OCI-M2 (cell line): Measurements from ENCODE around the gene MPRIP.

Experiments used
- DNase-seq: peaks from one replicate; lab custom pipeline; 2025; ENCODE audit not compliant: unreplicated experiment; lab: John Stamatoyannopoulos, UW

MPRIP gene

DNA sequence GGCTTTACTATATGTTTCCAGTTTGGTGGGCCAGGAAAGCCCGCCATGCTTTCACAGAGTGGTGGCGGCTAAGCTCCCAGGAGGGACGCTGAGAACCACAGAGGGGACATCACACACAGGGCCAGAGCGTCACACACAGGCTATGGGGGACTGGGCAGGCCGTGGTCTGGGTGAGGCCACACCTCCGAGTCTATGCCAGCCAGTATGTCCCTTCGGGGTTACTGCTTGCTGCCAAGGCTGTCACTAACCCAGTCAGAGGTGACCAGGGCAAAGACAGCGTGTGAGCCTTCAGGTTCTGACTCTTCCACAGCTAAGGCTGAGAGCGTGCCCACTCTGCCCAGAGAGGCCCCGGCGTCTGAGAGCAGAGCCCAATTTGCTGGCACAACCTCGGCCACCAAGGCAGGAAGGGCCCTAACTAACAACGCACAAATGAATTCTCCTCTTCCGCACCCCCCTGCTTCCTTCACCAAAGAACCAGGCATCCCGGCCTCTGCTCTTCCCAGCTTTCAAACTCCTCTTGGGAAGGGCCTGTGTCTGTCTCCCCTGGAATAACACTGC lies 161.0 kb downstream of the MPRIP start:
- DNase-seq: no peak

DNA sequence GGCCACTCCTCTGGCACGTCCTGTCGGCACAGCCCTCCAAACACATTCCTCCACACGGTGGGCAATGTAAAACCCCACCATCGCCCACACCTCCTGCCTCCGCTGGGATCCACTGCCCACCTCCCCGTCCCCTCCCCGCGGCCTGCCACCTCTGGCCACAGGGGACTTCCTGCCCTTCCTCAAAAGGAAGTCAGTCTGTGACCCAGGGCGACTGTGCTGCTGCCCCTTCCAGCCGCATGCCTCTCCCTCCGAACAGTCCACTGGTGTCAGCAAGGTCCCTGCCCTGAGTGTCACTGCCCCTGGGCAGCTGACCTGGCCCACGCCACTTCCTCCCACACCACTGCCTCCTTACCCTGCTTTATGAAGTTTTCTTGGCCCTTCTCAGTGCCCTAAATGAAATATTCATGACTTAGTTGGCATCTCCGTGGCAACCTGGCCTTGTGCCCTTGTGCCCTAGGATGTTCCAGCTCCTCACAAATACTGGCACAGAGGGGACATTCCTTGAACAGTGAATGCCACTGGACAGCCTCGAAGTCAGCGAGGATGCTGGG lies 161.9 kb downstream of the MPRIP start:
- DNase-seq: no peak

DNA sequence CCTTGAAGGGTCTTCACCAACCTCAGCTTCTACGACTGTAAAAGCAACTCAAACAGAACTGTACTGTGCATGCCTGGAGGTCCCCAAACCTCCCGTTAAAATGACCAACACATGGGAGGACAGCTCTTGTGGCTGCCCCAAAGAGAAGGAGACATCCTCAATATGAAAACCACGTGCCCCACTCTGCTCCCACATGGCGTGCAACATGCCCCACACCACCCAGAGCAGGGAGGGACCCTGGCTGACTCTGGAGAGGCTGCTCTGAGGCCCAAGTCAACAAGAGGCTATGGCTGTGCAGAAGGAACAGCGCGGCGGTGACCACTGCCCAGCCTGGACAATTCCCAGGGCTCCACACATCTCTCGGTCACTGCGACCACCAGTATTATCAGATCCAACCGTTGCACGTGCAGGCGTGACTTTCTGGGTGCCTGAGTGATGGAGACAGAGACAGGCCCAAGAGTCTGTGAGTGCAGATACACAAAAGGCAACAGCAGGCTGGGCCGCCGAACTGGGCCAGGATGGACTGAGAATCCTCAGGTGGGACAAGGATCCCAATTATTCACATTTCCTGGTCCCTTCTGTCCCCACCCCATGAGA lies 162.5 kb downstream of the MPRIP start:
- DNase-seq: no peak

DNA sequence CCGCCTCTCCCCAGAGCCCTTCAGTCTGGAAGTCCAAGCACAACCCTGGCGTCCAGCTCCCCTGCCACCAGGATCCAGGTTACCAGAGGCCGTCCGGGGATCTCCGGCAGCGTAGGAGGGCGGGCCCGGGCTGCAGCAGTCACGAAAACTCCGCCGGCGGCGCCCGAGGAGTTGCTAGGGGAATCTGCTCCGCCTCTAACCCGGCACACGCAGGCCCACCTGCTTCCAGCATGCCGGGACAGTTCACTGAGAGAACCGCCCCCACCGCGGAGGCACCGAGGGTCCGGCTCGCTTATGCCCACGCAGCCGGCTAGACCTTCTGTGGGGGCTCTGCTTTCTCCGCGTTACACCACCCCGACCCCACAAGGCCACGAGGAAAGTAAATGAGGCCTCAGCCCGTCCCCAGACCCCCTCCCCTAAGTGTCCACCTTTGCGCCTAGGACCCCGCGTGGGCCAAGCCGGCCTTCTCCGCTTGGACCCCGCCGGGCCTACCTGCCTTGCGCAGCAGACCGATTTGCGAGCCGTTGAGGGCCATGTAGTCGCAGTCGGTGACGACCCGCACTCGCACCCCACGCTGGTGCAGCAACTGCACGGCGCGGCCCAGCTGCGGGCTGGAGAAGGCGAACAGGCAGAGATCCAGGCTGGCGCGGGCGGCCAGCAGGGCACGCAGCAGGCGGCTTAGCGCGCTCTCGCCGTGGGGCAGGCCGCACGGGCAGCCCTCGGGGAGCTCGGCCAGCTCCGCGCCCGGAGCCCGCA lies 163.3 kb downstream of the MPRIP start:
- DNase-seq: no peak

DNA sequence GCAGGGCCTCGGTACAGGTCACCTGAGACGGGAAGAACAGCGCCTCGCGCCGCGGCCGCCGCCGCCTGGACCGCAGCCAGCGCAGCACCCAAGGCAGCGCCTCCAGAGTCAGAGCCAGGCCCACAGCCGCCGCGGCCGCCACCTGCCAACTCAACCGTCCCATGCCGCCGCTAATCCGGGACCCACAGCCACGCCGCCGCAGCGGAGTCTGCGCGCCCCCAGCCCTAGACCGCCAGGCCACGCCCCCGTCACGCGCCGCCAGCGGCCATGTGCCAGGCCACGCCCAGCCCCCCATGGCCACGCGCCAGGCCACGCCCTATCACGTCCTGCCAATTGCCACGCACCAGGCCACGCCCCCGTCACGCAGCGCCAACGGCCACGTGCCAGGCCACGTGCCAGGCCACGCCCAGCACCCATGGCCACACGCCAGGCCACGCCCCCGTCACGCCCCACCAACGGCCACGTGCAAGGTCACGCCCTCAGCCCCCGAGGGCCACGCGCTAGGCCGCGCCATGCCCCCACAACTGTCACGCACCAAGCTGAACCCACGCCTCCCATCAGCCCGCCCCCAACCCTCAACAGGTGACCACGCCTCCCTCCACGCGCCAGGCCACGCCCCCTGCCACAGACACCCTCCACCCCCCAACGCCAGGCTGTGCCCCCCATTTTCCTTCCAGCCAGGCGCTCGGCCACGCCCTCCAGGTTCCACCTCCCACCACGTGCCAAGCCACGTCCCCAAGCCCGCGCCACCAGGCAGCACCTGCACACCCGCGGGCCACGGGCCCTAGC lies 164.1 kb downstream of the MPRIP start, which contains the start of gene PLD6:
Gene PLD6 (minus strand): TSS at position 210 of the 789 bp plus-strand sequence. CDS start 47 bp downstream, at position 163.
- peak; percentile 21 for DNase-seq

DNA sequence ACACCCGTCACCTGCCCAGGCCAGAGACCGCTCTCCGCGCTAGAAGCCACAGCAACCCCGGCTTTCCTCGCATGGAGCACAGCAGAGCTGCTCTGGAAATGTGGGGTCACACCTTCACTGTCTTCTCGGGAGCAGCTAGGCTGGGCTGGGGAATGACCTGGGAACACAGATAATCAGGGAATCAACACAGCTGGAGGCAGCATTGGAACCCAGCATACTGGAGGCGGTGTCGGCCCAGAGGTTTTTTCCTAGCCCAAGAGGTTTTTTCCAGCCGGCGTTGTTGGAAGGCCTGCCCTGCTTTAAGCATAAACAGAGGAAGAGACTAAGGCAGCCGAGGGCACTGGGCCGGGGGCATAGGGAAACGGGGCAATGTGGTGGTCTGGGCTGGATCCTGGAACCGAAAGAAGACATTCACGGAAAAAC lies 164.7 kb downstream of the MPRIP start:
- DNase-seq: no peak

DNA sequence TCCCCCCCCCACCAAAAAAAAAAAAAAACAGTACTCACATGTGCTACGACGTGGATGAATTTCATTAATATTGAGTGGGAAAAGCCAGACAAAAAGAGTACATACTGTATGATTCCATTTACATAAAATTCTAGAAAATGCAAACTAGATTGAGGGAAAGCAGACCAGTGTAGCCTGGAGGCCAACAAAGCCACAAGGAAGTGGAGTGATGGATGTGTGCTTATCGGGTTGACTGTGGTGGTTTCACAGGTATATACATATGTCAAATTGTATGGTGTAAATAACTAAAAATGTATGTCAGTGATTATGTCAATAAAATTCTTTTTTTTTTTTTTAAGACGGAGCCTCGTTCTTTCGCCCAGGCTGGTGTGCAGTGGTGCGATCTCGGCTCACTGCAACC lies 165.7 kb downstream of the MPRIP start:
- no peak for DNase-seq

DNA sequence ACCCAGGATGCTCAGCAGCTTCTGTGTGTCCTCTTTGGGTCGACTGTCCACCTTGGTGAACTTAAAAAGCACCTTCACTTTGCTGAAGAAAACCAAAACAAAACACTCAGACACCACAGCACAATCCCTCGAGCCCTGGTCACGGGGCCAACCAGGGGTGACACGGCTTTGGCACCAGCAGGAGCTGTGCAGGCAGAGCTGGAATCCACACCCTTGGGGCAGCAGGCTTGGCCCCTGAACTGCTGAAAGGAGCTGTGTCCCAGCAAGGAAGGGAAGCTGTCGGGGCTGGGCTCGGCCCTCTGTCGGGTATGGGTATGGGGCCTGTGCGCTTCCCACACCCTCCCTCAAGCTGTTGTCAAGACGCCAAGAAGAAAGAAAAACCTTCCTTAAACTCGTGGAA lies 171.5 kb downstream of the MPRIP start:
- no peak for DNase-seq

DNA sequence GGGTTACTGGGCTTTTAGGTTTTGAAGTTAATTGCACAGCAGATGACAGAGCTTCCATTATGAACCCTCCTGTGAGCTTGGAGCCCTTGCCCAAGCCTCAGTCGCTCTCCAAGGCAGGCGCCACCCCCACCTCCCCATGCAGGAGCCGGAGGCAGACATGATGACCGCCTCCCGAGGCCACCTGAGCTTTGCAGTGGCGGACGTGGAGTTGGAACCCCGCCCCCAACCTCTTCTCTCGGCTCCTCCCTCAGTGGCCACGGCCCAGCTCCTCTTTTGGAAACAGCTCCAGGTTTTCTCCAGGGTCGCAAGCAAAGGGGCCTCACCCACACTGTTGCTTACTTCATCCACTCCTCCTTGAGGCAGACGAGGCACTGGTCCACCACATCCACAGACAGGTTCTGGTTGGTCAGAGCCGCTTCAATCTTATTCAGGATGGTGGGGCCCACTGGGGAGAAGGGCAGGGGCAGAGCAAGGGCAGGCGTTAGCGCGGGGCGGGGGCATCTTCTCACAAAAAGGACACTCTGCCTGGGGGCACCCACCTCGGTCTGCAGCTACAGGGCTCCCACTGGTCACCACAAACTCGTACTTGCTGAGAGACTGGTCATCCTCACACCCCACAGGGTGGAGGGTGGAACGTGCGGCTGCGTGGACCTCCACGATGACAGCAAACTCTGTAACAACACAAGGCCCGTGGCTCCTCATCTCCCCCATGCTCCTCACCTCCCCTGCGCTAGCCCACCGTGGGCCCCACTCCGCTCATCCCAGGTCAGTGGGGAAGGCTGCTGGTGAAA lies 172.6 kb downstream of the MPRIP start:
- DNase-seq: no peak

DNA sequence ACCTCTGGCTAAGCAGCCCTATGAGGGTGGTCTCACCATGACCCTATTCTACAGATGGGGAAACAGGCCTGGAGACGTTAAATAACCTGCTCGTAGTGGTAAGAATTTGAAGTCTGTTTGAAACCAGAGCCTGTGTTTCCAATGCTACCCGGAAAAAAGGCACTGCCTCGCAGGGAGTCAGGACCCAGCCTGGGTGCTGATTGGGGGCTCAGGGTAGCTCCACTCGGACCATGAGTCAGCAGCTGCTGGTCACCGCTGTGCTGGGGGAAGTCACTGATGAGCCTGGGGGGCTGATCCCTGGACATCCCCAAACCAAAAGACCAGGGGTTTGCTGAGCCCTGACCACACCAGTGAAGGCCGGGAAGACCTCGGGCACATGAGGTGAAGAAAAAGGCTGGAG lies 173.3 kb downstream of the MPRIP start:
- no peak for DNase-seq

DNA sequence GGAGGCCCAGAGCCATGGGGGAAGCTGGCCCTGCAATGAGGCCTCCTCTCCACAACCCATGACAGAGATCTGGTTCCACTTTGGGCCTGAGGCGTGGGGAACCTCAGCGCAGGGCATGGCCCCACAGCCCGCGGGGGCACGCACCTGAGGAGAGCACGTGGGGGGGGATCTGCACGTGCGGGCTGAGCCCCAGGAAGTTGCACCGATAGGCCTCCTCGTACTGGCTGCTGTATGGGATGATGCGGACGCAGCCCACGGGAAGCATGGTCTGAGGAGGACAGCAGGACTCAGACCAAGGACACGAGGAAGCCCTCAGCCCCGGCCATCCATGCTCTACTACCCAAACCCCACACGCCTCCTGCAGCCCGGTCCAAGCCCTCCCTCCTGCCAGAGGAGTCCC lies 174.0 kb downstream of the MPRIP start:
- DNase-seq: no peak

DNA sequence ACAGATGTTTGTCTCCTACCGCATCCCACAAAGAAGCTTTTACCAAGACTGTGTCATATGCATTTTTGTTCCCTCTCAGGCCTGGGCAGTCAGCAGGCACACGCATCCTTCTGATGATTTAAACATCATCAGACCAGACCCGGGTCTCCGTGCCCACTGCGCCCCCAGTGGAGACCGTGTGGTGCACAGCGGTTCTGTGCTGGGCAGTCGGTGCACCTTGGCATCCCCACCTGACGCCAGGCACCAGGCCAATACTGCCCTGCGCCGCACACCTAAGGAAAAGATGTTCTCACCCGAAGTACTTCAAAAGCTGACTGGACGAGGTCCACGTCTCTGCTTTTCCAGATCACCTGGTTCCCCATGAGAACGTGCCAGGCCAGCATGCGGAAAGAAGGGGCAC lies 174.5 kb downstream of the MPRIP start:
- no peak for DNase-seq

DNA sequence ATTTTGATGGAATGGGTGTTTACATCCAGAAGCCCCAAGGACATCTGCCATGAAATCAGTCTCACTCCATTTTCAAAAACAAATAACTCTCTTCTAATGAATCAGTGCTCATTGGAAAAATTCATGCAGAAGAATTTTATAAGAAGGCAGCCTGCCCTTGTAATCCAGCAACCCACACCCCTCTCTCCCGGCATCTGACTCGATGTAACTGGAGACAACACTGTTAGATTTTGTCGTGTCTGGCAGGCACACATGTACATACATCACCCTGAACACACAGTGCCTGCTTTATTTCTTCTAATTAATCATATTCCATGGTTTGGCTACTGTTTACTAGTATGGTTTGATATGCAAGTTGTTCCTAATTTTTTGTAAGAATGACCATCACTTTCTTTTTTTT lies 175.7 kb downstream of the MPRIP start:
- DNase-seq: no peak

DNA sequence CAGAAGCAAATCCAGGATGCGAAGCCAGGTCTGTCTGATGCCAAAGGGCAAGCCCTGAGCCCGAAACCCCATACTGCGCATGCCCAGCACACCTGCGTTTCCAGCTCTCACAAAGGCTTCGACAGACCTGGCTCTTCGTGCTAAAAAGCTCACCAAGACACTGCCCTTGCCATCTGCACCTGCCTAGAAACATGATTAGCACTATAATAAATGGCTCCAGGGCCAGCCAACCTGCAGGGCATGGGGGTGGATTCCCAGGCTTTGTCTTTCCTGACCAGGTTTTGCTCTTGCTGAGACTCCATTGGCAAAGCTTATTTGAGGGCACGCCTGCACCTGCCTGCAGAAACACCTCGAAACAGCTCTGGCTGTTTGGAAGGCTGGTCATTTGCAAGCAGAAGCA lies 178.3 kb downstream of the MPRIP start:
- no peak for DNase-seq

DNA sequence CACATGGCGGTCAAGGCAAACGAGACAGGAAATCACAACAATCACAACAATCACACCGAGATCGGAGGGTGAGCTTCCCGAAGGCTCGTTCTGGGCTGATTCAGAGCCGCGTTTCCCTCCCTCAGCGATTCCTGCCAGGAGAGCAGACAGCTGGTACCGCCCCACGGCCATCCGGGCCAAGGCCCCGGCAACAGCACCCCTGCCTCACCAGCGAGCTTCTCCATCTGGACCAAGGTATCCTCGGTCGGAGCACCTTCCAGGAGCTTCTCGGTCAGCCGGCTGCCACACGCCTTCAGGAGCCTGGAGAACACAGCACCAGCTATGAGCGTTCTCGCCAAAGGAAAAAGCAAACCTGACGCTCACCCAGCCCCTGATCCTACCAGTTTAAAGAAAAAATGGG lies 179.1 kb downstream of the MPRIP start:
- DNase-seq: no peak

DNA sequence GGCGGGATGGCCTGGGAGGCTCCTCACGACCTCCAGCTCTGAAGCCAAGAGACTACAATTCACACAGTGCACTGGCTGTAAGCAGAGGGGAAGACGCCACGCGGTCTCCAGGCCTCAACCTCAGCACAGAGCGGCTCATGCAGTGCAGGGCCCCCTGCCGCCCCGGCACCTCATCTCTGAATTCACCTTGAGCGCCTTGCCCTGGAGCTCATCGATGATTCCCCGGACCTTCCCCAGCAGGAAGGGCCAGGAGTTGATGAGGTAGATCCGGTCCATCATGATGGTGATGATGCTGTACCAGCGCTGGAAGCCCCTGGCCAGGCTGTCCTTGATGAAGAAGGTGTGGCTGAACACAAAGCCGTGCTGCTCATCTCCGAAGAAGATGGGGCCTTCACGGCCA lies 181.5 kb downstream of the MPRIP start:
- DNase-seq: no peak

DNA sequence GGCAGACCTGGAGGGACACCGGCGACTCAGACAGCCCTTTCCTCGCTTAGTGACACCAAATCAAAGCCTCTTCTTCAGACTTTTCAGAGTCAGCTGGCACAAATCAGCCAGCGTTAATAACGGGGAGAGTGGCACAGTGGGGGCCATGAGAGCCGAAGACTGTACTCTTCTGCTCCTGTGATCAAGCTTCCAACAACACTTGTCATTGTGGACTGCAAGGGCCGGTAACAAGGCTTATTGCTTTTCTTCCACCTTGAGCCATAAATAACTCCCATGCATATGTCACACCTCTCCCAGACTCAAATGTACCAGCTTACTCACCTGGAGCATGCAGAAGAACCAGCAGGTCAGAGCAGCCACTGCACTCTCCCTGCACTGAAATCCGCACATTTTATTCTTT lies 181.9 kb downstream of the MPRIP start:
- DNase-seq: no peak

DNA sequence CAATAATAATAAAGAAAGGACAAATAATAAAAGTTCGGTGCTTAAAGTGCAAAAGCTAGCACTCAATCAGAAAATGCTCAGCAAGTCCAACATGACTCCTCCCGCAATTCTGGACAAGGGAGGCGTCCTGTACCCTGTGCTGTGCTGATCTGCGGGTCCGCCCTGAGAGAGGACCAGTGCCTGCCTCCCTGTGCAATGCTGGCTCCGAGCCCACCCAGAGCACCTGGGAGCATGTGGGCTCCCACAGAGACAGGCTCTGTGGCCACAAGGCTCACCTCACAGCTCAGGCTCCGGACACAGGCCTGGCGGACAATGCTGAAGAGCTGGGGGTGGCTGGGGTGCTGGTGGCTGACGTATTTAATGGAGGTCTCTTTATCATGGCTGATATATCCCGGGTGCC lies 183.6 kb downstream of the MPRIP start:
- DNase-seq: no peak

DNA sequence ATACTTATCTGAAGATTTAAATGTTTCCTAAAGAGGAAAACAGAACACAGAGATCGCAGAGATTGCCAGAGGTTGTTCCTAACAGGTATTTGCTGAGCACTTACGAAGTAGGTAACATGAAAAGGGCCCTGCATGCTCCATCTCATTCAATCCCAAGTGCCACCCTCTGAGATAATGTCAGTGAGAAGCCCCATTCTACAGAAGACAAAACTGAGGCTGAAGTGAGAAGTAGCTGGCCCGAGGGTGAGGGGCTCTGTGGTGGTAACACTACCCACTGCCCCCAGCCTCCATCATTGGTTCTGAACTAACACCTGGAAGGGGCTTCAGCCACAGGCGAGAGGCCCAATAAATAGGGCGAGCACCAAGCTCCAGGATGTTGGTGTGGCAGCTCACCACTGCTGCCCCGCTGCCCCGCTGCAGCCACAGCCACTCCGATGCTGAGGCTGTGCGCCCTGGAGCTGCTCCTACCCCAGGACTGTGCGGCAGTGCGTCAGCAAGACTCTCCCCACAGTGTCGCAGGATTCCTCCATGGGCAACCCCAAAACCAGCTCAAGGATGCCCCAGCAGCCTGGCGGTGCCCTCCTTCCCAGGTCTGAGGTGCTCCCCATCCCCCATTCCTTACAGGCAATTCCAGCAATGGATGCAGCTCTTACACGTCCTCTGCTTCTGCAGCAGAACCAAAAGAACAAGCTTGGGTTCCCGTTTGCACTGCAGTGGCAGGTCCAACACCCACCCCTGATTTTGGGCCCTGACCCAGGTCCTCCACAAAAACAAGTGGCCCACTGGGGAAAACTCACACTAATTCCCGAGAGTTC lies 184.4 kb downstream of the MPRIP start:
- DNase-seq: no peak
